DMS79 (cell line): ENCODE results near the gene CCDC175.
A peak's percentile ranks its signal among the peaks of the same experiment; 100 is the strongest.

ENCODE experiments used
- DNase-seq: peaks from one replicate; lab custom pipeline; 2025; lab: John Stamatoyannopoulos, UW

Gene CCDC175

DNA sequence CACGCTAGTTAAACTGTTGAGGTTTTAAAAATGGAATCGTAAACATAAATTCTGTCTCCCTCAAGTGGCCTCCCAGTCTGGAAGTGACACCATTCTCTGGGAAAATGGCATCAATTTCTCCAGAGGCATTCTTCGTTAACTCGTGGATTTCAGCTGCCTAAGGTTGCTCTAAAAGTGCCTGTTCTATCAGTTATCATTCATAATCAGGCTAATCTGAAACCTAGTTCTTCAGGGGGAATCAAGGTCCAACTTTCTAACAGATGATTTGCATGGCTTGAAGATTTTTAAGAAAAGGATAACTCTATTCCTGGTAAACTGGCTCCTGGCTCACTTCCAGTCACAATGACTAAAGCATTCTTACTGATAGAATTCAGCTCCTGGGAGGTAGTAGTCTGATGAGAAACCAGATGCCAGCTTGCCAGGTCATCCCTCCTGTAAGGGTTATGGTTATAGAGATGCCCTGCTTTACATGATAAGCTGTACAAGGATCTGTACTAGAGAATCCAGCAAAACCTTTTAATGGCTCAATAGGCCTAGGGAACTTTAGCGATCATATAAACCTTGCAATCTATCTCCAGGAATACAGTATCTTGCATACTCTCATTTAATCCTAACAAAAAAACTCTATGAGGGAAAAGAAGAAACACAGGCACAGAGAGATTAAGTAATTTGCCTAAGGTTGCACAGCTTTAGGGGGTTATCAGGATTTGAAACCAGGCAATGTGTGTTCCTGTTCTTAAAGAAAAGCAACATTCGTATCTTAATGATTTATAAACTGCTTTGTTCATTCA, 93.9 kb downstream of the CCDC175 start:
- peak; percentile 19 for DNase-seq

- DNase-seq: no peak
Measured at GRCh38 chr14:59481871-59482540, 94.6 kb downstream of the CCDC175 start.

GRCh38 chr14:59481407-59481806, 95.2 kb downstream of the CCDC175 start:
- DNase-seq: no peak

DNA sequence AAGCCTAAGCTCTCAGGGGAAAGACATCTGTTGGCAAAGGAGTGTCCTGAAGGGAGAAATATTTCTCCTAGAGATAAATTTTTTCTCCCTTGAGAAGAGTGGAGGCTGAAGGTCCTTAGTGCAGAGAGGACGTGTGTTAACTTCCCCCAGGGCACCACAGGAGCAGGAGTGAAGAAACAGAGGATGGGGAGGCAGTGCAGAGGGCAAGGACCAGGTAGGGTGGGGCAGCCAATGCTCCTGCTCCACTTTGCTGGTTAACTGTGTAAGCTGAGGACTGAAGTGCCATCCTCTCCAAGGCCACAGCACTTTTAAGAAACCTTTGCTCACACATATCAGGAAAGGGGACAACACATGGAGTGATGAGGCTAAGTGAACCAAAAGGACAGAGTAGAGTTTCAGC, 96.4 kb downstream of the CCDC175 start:
- no peak for DNase-seq

DNA sequence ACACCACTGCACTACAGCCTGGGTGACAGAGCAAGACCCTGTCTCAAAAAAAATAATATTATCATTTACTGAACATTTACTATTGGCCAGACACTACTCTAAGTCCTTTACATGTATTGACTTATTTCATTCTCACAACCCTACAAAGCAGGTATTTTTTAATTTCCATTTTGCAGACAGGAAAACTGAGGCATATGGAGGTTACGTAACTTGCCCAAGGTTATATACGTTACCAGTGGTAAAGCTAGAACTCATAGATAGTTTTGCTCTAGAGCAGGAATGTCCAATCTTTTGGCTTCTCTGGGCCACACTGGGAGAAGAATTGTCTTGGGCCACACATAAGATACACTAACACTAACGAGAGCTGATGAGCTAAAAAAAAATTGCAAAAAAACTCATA, 98.1 kb downstream of the CCDC175 start:
- no peak for DNase-seq

GRCh38 chr14:59475709-59476108, 100.9 kb downstream of the CCDC175 start:
- no peak for DNase-seq

DNA sequence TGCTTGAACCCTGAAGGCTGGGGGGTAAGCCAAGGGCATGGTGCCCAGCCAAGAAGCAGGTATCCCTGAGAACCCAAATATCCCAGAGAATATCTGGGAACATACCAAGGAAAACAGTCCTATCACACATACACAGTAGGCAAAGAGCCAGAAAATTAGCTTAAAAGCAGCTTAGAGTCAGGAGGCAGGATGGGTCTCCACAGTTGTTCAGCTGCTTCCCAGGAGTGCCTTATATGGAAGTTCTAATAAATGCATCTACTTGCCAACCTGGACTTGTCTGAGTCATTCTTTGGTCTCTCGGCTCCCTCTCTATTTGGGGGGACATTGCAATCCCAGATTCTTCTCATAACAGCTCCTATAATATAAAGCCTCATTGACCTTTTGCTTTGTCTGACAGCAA, 102.4 kb downstream of the CCDC175 start:
- DNase-seq: no peak

DNA sequence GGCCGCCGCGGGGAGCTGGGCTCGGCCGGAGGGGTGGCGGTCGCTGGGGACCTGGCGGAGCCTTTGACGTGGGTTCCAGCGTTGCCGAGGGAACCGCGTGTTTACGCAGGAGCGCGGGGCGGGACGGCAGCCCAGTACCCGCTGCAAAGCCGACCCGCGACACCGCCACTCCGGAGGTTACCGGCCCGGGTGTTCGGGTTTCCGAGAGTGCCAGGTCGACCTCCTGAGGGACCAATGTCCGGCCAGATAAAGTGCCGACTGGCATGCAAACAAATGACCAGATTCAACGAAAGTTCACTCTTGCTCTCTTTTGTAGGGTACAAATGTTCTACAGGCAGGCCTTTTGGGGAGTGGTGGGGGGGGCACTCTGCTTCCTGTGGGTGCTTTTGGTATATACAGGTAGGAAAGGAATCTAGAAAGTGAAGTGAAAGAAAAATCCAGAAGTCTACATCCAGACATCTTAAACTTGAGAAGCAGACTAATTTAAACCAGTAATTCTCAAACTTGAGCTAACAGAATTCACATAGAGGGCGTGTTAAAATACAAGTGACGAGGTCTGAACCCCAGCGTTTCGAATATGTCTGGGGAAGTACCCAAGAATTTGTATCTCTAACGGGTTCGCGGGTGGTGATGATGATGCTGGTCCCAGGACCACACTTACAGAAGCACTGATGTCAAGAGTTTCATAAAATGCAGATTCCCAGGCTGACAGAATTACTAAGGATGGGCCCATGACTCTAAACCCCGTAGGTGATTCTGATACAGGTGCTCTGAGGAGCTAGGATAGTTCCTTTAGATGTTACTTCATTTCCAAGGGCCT, 111.1 kb downstream of the CCDC175 start, which contains the start of gene GPR135:
Gene GPR135 (minus strand): TSS at position 65 of the 820 bp plus-strand sequence. CDS start 154 bp downstream, outside the sequence.
- DNase-seq: no peak

DNA sequence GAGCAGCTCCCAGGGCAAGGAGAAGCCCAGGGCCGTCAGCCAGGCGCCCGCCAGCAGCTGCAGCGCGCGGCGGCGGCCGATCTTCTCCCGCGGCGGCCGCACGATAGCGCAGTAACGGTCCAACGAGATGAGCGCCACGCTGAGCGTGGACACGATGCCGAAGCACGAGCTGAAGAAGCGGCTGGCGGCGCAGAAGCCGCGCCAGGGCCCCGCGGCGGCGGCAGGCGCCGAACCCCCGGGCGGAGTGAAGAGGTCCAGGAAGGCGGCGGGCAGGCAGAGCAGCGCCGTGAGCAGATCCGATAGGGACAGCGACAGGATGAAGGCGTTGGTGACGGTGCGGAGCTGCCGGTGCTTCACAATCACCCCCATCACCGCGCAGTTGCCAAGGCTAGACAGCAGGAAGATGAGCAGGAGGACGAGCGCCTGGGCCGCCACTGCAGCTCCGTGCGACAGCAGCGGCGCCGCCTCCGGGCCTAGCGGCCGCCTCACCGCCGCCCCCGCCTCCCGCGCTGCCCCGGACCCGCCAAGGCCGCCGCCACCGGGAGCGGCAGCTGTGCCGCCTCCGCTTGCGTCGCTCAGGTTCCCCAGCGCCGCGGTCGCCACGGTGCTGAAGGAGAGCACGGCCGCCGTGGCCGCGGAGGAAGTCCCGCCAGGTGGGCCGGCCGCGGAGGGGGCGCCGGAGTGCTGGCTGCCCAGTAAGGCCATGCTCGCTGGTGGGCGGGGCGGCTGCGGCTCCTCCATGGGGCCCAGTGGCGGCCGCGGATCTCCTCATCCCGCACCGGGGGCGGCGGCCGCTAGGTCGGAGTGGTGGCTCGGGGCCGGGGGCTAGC, 111.9 kb downstream of the CCDC175 start:
- DNase-seq: peak; percentile 43

DNA sequence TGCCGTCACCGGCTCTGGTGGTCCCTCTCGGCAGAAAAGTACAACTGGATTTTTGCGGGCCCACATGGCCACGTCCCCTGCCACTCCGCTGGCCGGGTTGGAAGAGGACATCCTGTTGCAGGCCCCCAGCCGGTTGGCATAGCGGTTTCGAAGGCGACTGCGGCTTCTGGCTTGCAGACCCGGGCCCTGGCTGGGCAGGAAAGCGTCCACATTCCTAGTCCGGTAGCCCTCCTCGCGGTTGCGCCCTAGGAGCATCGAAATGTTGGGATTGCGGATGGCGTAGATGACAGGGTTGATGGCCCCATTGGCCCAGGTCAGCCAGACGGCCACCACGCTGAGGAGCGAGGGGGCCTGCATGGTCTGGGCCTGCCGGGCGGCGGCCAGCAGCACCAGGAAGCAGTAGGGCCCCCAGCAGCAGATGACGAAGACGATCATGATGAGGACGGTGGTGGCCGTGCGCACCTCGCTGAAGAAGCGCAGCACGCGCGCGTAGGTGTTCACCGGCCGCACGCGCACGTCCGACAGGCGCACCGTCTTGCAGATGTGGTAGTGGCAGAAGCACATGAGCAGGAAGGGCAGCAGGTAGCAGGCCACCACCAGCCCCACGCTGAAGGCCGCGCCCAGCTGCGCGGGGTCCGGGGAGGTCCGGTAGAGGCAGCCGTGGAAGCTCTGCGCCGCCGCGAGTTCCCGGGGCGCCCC, 112.7 kb downstream of the CCDC175 start:
- DNase-seq: no peak

GRCh38 chr14:59461891-59462290, 114.7 kb downstream of the CCDC175 start:
- no peak for DNase-seq

DNA sequence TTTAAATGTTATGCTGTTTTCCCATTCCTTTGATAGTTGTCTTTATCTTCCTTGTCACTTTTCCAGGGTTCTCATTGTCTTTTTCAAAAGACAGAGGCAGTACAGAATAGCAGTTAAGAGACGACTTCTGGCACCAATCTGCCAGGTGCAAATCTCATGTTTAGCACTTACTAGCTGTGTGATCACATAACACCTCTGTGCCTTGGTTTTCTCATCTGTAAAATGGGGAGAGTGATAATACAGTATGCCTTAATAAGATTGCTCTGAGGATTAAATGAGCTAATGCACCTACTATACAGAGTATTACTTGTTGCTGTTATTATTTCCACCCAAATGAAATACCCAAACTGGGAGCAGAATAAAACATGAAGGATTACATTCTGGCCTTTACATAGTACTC, 116.2 kb downstream of the CCDC175 start:
- no peak for DNase-seq

- no peak for DNase-seq
Measured at GRCh38 chr14:59458486-59458885, 118.1 kb downstream of the CCDC175 start.

DNA sequence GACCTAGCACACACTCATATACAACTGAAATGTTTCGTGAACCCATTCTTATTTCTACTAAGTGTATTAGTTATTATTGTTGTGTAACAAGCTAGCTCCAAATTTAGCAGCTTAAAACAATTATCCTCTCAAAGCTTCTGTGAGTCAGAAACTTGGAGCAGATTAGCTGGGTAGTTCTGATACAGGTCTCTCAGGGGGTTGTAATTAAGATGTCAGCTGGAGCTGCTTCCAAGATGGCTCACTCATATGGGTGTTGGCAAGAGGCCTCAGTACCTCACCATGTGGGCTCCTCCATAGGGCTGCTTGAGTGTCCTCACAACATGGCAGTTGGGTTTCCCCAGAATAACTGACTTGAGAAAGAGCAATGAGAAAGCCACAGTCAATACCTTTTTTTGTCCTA, 121.2 kb downstream of the CCDC175 start:
- no peak for DNase-seq
